Neural progenitor cell (in vitro differentiated cells): Measurements from ENCODE around the gene SEC14L6.
"Not testable (repeated sequence)": the region's sequence is repeated elsewhere in the genome, so short reads cannot be mapped to it uniquely, and the experiment has no call there.

Experiments
- EZH2 ChIP-seq: fragments of 200-600 bp; sonication (generic); IDR thresholded peaks from 2 replicates; pipeline ENCODE4 v1.6.1; 2017; ENCODE audit warnings: antibody characterized with exemption, mild to moderate bottlenecking, moderate library complexity
- EZH2phosphoT487 ChIP-seq: fragments of 200-600 bp; sonication (generic); IDR thresholded peaks from 2 replicates; pipeline ENCODE4 v1.6.1; 2017; ENCODE audit warnings: antibody characterized with exemption
- TF ChIP-seq, protein P1 (sequence below): fragments of 200-600 bp; sonication (generic); IDR thresholded peaks from 2 replicates; pipeline ENCODE4 v1.5.1; 2017; ENCODE audit warnings: antibody characterized with exemption, mild to moderate bottlenecking

DNA sequence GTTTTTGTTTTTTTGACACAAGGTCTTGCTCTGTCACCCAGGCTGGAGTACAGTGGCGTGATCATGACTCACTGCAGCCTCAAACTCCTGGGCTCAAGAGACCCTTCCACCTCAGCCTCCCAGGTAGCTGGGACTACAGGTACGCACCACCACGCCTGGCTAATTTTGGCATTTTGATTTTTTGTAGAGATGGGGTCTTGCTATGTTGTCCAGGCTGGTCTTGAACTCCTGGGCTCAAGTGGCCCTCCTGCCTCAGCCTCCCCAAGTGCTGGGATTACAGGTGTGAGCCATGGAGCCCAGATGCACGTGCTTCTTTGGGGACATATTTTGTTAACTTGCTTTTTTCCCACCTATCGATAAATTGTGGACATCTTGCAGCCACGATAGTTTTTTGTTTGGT is 20.7 kb upstream of the SEC14L6 start:
- TF ChIP-seq EZH2phosphoT487, EZH2: not testable (repeated sequence)
- TF ChIP-seq, protein P1, sequence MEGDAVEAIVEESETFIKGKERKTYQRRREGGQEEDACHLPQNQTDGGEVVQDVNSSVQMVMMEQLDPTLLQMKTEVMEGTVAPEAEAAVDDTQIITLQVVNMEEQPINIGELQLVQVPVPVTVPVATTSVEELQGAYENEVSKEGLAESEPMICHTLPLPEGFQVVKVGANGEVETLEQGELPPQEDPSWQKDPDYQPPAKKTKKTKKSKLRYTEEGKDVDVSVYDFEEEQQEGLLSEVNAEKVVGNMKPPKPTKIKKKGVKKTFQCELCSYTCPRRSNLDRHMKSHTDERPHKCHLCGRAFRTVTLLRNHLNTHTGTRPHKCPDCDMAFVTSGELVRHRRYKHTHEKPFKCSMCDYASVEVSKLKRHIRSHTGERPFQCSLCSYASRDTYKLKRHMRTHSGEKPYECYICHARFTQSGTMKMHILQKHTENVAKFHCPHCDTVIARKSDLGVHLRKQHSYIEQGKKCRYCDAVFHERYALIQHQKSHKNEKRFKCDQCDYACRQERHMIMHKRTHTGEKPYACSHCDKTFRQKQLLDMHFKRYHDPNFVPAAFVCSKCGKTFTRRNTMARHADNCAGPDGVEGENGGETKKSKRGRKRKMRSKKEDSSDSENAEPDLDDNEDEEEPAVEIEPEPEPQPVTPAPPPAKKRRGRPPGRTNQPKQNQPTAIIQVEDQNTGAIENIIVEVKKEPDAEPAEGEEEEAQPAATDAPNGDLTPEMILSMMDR, result not testable (repeated sequence)
